ENCODE measurements around the gene C1orf53.
A peak's percentile ranks its signal among the peaks of the same experiment; 100 is the strongest.
"Not testable (repeated sequence)": the region's sequence is repeated elsewhere in the genome, so short reads cannot be mapped to it uniquely, and the experiment has no call there.

Gene C1orf53

DNA sequence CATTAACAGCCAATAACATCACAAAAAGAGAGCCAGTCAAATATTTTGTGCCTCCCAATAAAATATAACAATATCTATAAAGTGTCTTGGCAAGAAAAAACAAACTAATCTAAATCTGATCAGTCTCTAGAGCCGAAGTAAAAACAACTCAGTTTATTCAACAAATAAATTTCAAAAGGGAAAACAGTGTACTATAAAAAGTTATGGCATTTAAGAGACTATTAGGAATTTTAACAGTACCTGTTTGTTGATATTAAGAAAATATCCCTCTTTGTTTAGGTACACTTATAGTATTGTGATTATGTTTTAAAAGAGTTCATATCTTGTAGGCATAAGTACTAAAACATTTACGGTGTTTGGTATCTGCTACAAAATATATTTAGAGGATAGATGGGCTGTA is 36.6 kb upstream of the C1orf53 start:
- Histone ChIP-seq H3K27me3 (ENCODE audit: insufficient read depth, low read depth, severe bottlenecking) (no peaks in the 10 kb centered on the region), H3K4me3 (ENCODE audit: low read depth, low read length) (no peak overlapping the region), H3K36me3 (no peaks in the 10 kb centered on the region), H3K27ac (no peak overlapping the region), H3K9me3 (ENCODE audit: severe bottlenecking) (no peaks in the 10 kb centered on the region)
- TF ChIP-seq, protein P1, sequence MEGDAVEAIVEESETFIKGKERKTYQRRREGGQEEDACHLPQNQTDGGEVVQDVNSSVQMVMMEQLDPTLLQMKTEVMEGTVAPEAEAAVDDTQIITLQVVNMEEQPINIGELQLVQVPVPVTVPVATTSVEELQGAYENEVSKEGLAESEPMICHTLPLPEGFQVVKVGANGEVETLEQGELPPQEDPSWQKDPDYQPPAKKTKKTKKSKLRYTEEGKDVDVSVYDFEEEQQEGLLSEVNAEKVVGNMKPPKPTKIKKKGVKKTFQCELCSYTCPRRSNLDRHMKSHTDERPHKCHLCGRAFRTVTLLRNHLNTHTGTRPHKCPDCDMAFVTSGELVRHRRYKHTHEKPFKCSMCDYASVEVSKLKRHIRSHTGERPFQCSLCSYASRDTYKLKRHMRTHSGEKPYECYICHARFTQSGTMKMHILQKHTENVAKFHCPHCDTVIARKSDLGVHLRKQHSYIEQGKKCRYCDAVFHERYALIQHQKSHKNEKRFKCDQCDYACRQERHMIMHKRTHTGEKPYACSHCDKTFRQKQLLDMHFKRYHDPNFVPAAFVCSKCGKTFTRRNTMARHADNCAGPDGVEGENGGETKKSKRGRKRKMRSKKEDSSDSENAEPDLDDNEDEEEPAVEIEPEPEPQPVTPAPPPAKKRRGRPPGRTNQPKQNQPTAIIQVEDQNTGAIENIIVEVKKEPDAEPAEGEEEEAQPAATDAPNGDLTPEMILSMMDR (IDR thresholded peaks at IDR 0.05; ENCODE audit: low read depth, low read length): no peak
- no peak for DNase-seq

DNA sequence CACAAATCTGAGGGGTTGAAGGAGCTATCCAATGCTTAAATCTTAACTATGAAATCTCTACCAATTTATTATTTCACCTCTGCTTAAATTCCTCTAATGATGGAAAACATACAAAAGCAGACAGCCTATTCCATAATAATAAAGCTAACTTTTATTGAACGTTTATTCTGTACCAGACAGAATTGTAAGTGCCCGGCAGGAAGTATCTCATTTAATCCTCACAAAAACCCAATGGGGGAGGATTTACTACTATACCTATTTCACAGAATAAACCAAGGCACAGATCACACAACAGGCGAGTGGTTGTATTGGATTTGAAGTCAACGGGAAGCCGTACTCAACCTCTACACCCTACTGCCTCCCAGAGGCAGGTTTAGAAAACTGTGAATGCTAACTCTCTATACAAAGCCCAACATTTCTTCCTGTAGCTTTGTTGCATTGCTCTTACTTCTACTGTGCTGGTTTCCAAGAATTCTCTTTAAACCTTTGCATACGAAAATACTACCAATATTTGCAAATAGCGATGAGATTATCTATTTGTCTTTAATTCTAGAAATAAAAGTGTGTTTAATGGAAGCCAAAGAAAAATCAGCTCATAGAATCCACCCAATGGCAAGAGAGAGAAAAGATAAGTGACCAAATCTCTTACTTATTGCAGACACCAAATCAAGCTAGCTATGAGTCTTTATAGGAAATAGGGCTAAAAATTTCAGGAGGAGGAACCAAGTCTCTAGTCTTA is 33.5 kb upstream of the C1orf53 start:
- no peak overlapping the region for H3K27ac ChIP-seq
- H3K36me3 ChIP-seq: no peaks in the 10 kb centered on the region
- H3K27me3 ChIP-seq (ENCODE audit: insufficient read depth, low read depth, severe bottlenecking): no peaks in the 10 kb centered on the region
- peak; percentile 73 for DNase-seq
- H3K4me3 ChIP-seq (ENCODE audit: low read depth, low read length): no peak overlapping the region
- no peaks in the 10 kb centered on the region for H3K9me3 ChIP-seq (ENCODE audit: severe bottlenecking)
- TF ChIP-seq, protein P1 (IDR thresholded peaks at IDR 0.05; ENCODE audit: low read depth, low read length): peak; percentile 95

DNA sequence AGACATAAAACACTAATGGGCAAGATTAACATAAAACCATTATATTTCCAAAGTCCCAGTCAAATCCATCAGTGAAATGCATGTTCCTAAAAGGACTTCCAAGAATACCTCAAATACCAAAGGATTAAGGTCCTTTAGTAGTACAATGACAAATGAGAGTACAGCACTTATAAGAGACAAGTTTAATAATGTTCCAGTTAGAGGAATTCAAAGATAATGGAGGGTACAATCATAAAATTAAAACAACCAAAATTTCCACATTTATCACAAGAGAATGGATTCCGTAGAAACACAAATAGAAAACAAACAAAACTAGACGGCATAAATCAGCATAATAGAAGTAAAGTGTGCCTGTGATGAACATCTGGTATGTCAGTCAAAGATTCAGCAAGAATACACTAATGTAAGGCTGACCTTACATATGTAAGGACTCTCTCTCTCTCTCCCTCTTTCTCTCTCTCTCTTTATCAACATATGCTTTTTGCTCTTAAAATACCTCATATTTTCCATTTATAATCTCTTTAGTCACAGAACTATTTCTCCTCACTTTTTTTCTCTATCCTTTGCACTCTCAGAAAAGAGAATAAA is 32.8 kb upstream of the C1orf53 start:
- Histone ChIP-seq H3K27me3 (ENCODE audit: insufficient read depth, low read depth, severe bottlenecking) (no peaks in the 10 kb centered on the region), H3K9me3 (ENCODE audit: severe bottlenecking) (no peaks in the 10 kb centered on the region), H3K4me3 (ENCODE audit: low read depth, low read length) (no peak overlapping the region), H3K27ac (no peak overlapping the region), H3K36me3 (no peaks in the 10 kb centered on the region)
- TF ChIP-seq, protein P1 (IDR thresholded peaks at IDR 0.05; ENCODE audit: low read depth, low read length): no peak
- DNase-seq: no peak

DNA sequence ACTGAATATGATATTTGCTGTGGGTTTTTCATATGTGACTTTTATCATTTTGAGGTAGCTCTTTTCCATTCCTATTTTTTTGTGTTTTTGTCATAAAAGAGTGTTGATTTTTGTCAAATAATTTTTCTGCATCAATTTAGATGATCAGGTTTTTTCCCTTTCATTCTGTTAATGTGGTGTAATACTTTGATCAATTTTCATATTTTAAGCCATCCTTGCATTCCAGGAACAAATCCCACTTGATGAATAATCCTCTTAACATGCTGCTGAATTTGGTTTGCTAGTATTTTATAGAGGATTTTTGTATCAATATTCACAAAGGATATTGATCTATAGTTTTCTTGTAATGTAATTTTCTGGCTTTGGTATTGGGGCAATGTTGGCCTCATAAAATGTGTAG is 25.5 kb upstream of the C1orf53 start:
- H3K9me3 ChIP-seq (ENCODE audit: severe bottlenecking): peaks cover 7% of the 10 kb centered on the region

DNA sequence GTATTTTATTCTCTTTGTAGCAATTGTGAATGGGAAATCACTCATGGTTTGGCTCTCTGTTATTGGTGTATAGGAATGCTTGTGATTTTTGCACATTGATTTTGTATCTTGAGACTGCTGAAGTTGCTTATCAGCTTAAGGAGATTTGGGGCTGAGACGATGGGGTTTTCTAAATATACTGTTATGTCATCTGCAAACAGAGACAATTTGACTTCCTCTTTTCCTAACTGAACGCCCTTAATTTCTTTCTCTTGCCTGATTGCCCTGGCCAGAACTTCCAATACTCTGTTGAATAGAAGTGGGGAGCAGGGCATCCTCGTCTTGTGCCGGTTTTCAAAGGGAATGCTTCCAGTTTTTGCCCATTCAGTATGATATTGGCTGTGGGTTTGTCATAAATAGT is 22.0 kb upstream of the C1orf53 start:
- H3K27ac ChIP-seq; DNase-seq; H3K9me3 ChIP-seq (ENCODE audit: severe bottlenecking); H3K4me3 ChIP-seq (ENCODE audit: low read depth, low read length); H3K27me3 ChIP-seq (ENCODE audit: insufficient read depth, low read depth, severe bottlenecking); H3K36me3 ChIP-seq: not testable (repeated sequence)

More for the DNA sequence above, 25.5 kb upstream of the C1orf53 start:
- DNase-seq: no peak
- Histone ChIP-seq H3K4me3 (ENCODE audit: low read depth, low read length) (no peak overlapping the region), H3K27me3 (ENCODE audit: insufficient read depth, low read depth, severe bottlenecking) (no peaks in the 10 kb centered on the region), H3K36me3 (no peaks in the 10 kb centered on the region), H3K27ac (no peak overlapping the region)
- TF ChIP-seq, protein P1 (IDR thresholded peaks at IDR 0.05; ENCODE audit: low read depth, low read length): no peak

DNA sequence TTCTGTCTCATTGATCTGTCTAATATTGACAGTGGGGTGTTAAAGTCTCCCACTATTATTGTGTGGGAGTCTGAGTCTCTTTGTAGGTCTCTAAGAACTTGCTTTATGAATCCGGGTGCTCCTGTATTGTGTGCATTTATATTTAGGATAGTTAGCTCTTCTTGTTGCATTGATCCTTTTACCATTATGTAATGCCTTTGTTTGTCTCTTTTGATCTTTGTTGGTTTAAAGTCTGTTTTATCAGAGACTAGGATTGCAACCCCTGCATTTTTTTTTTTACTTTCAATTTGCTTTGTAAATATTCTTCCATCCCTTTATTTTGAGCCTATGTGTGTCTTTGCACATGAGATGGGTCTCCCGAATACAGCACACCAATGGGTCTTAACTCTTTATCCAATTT is 20.2 kb upstream of the C1orf53 start:
- H3K27me3 ChIP-seq (ENCODE audit: insufficient read depth, low read depth, severe bottlenecking); DNase-seq; H3K4me3 ChIP-seq (ENCODE audit: low read depth, low read length); H3K36me3 ChIP-seq; H3K27ac ChIP-seq; H3K9me3 ChIP-seq (ENCODE audit: severe bottlenecking): not testable (repeated sequence)

DNA sequence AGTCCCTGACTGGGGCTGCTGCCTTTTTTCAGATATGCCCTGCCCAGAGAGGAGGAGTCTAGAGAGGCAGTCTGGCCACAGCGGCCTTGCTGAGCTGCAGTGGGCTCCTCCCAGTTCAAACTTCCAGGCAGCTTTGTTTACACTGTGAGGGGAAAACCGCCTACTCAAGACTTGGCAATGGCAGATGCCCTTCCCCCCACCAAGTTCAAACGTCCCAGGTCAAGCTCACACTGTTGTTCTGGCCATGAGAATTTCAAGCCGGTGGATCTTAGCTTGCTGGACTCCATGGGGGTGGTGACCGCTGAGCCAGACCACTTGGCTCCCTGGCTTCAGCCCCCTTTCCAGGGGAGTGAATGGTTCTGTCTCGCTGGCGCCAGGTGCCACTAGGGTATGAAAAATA is 18.3 kb upstream of the C1orf53 start:
- Histone ChIP-seq H3K27me3 (ENCODE audit: insufficient read depth, low read depth, severe bottlenecking) (no peaks in the 10 kb centered on the region), H3K36me3 (no peaks in the 10 kb centered on the region), H3K27ac (no peak overlapping the region), H3K4me3 (ENCODE audit: low read depth, low read length) (no peak overlapping the region), H3K9me3 (ENCODE audit: severe bottlenecking) (no peaks in the 10 kb centered on the region)
- DNase-seq: no peak
- TF ChIP-seq, protein P1 (IDR thresholded peaks at IDR 0.05; ENCODE audit: low read depth, low read length): no peak
